GM21360 (cell line): ENCODE measurements around the gene PGAP2.
"Not testable (repeated sequence)": the region's sequence is repeated elsewhere in the genome, so short reads cannot be mapped to it uniquely, and the experiment has no call there.

ENCODE experiments used
- ATAC-seq: cut with Tn5 transposase; IDR thresholded peaks from one replicate; pipeline ENCODE4 v1.9.1; 2021; ENCODE audit warnings: mild to moderate bottlenecking, moderate library complexity; ENCODE audit not compliant: unreplicated experiment

PGAP2 gene

DNA sequence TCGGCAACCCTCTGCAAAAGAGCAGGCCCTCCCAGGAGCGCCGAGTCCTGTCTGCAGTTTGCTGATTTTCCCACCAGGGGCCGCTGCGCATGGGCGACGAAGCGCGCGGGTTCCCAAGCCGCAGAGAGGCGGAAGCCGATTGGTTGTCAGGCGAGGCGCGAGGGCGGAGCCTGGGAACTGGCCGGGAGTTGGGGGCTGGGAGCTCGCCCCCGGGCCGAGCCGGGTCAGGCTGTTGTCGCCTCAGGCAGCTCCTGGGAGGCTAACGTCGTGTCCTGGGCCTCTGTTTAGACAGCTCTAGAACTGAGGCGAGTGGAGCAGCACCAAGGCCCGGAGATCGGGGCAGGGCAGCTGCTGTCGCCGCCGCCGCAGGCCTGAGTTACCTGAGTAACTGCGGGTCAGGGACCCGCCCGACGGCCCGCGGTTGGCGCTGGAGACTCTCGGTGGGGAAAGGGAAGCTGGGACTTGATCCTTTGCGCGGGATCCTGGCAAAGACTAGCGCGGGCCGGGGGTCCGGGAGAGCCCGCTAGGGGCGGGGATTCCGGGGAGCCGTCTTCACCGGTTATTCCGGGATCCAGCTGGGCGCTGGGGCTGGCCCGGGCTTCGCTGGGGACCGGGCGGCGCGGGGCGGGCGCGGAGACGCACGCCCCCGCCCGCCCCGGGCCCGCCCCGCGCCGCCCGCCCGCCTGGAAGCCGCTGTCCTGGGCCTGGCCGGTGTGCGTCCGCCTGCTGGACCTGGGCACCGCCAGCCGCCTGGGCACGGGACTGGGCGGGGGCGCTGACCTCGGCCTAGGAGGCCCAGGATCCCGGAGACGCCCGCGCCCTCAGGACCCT, 46.8 kb downstream of the PGAP2 start, which contains the start of gene STIM1:
Gene STIM1 (plus strand): TSS at position 688 of the 831 bp plus-strand sequence. CDS start 607 bp downstream, outside the sequence.
- ATAC-seq: peak; percentile 63

GRCh38 chr11:3855808-3856491, 47.6 kb downstream of the PGAP2 start:
- ATAC-seq: peak; percentile 10

- no peak for ATAC-seq
These were observed 48.6 kb downstream of the PGAP2 start for GRCh38 chr11:3856856-3857553.

- ATAC-seq: no peak
These were observed 49.3 kb downstream of the PGAP2 start for GRCh38 chr11:3857628-3858027.

- ATAC-seq: peak; percentile 31
These were observed 51.1 kb downstream of the PGAP2 start for GRCh38 chr11:3859373-3859881.

DNA sequence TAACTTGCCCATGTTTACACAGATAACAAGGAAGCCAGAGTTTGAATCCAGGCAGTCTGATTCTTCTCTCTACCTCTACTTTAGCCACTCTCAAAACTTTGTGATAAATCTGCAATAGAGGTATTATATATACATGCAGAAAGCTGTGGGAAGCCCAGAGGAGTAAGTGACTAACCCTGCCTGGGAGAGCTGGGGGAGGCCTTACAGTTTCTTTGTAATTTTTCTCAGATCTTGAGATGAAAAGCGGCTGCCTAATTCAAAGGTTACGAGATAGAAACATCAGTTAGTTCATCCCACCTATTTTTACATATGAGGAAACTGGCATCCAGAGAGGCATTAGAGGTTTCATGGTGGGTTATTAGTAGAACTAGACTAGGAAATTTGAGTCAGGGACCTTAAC, 52.0 kb downstream of the PGAP2 start:
- no peak for ATAC-seq

DNA sequence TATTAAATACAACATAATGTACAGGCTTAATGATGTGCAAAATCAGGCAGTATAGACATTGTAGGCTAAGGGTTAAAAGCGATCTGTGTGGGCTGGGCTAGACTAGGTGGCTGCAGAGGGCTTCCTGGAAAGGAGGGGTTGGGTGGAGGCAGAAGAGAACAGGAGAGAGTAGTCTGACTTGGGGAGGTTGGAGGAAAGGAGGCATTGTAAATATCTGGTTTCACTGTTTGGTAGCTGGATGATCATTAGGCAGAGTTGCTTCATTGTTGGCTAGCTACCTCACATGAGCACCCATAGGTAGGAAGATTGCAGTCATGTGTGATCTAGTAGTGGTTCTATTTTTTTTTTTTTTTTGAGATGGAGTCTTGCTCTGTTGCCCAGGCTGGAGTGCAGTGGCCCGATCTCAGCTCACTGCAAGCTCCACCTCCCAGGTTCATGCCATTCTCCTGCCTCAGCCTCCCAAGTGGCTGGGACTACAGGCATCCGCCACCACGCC, 52.6 kb downstream of the PGAP2 start:
- ATAC-seq: not testable (repeated sequence)

DNA sequence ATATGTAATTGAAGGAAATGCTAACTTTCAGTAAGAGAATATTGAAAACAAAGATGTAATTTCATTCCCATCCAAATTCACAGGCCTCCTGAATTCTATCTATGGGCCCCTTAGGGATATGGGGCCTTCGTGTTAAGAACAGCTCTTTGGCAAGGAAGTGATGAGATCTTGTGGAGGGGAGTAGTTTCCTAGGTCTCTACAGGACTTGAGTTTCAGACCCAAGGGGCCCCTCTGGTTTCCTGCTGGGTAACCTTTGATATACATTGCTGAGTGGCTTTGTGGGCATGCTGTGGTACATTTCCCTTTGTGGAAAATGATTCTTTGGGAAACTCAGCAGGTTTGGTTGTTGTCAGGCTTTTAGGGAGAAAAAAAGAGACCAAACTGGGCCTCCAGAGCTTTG, 53.3 kb downstream of the PGAP2 start:
- no peak for ATAC-seq

- no peak for ATAC-seq
These were observed 57.2 kb downstream of the PGAP2 start for GRCh38 chr11:3865388-3866193.

DNA sequence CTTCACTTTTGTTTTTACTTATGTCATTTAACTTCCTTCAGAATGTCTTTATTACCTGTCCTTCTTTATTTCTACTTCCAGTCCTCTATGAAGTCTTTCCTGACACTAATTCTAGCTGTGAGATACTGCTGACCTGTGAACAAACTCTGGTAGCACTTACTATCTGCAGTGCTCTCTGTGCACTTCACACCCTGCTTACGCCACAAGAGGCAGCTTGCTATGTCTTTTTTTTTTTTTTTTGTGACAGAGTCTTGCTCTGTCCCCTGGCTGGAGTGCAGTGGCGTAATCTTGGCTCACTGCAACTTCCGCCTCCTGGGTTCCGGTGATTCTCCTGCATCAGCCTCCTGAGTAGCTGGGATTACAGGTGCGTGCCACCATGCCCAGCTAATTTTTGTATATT, 57.8 kb downstream of the PGAP2 start:
- no peak for ATAC-seq

DNA sequence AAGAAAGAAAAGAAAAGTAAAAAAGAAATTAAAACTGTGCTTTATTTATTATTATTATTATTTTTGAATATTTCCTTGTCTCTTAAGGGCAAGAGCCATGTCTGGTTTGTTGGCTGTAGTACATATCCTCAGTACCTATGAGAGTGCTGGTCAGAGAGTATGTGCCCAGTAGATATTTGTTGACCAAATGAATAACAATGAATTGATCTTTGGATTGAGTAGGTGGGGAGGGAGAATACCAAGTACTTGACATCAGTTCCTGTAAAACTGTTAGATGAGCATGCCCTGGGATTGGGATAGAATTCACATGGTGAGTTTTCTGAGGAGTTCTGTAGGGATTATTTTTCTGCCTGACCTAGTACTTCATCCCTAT, 58.5 kb downstream of the PGAP2 start:
- no peak for ATAC-seq

DNA sequence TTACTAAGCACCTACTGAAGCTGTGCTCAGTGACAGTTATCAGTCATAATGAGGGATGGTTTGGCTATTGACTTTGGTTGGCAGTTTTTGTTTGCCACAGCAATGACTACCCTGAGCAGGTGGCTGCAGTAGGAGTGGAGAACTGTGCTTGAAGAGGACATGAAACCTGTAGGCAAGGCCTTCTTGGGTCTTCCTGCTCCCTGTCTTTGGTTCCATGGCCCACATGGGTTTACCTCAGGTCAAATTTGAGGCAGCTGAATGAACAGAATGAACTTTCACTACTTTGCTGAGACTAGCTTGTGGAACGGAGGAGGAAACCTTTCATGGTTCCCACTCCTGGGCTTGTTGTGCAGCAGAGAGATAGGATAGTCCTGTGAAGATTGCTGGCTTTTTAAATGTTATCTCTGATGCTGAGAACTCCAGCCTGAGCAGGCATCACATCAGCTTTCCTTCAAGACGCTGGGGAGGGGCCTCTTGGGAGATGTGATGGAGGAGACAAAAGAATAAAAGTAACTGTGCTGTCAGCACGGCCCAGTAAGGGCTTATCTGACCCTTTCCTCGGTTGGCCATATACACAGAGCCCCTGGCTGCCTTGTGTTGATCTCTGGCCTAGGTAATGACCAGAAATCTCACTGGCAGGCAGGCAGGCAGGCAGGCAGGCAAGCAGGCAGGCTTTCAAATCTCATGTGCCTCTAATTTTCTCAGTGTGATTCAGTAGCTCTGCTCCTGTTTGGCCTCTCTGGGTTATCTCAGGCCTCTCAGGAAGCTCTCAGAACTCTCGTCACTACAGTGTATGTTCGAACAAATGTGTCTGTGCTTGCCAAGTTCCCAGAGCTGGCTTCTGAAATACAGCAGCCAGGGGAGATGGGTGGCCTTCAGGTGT, 59.1 kb downstream of the PGAP2 start:
- peak; percentile 43 for ATAC-seq

DNA sequence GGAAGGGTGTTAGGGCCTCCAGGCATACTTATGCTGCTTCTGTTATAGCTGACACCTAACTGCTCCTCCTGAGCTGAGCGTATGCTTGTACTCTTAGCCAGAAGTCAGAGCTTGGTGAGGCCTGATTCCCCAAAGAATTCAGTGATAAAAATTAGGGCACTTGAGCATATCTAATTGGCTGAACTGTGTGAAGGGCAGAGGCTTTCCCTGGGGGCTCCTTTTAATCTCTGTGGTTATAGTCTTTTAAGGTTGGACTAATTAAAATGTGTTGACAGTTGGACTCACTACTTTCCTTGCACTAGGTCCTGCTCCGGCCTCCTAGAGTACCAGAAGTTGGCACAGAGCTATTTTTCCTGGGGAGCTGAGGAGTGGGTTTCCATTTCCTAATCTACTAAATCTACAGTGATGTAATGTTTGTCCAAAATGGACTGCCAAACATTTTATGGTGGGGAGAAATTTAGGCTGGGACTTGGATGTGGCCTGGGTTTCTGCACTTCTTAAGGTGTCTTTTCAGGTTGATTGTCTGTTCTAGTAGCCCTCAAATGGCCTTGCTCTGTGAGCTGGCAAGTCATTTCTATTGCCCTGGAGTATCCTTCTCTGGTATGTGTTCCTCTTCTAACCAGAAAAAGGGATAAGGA, 65.5 kb downstream of the PGAP2 start:
- no peak for ATAC-seq
